ENCODE measurements around the gene JARID2. TPM values are rescaled to one million over a fixed set of nuclear protein-coding genes. Genes with fewer than 3 reads are reported as not detected.

The JARID2 gene
- total RNA-seq, 2 experiments from 2014 or later = 19.0 to 19.5 TPM

DNA sequence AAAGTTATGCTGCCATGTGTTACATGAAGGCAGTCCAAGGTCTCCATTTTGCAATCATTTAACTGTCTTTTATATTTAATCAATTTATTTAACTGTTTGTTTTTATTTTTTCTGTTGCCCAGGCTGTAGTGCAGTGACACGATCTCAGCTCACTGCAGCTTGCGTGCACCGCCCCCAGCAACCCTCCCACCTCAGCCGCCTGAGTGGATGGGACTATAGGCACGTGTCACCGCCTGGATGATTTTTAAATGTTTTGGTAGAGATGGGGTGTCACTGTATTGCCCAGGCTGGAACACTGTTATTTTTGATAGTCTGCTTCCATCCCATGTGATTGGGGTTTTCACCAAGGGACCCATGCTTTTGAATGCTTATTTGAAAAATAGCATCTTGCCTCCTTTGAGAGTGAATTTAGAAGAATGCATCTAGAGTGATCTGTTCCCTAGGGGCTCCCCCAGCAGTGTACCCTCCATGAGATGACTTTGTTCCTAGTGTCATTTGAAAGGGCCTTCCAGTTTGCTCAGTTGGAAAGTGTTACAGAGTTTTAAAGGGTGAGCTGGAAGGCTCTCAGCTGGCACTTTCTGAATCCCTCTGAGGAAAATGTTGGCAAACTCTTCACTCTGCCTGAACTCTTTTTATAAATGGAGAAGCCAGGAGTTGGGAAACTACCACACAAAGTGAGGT is 143.4 kb downstream of the JARID2 start:
- Histone ChIP-seq H3K4me3 (ENCODE audit: low read depth, low read length, poor library complexity, severe bottlenecking) (no peak overlapping the region), H3K36me3 (ENCODE audit: insufficient read depth, low read length) (no peaks in the 10 kb centered on the region), H4K20me1 (ENCODE audit: insufficient read depth, low read length) (peaks cover 8% of the 10 kb centered on the region), H3K27ac (ENCODE audit: low read depth, low read length, poor library complexity, severe bottlenecking) (no peak overlapping the region), H3K4me2 (ENCODE audit: low read length) (peak overlapping the region; percentile 19; the same call in 1 of the 2 replicates), H3K9me3 (ENCODE audit: low read length) (peaks cover 5% of the 10 kb centered on the region; the same call in 1 of the 2 replicates), H2AFZ (ENCODE audit: low read length) (no peak overlapping the region), H3K4me1 (ENCODE audit: insufficient read depth, low read length, poor library complexity, severe bottlenecking) (peaks cover 23% of the 10 kb centered on the region), H3K9me2 (ENCODE audit: insufficient read depth, low read length) (no peaks in the 10 kb centered on the region), H3K79me2 (ENCODE audit: insufficient read depth, low read depth, low read length) (no peaks in the 10 kb centered on the region)
- TF ChIP-seq EZH2phosphoT487 (IDR thresholded peaks at IDR 0.05; ENCODE audit: borderline replicate concordance, low read depth, low read length) = no peak
- TF ChIP-seq, protein P1, sequence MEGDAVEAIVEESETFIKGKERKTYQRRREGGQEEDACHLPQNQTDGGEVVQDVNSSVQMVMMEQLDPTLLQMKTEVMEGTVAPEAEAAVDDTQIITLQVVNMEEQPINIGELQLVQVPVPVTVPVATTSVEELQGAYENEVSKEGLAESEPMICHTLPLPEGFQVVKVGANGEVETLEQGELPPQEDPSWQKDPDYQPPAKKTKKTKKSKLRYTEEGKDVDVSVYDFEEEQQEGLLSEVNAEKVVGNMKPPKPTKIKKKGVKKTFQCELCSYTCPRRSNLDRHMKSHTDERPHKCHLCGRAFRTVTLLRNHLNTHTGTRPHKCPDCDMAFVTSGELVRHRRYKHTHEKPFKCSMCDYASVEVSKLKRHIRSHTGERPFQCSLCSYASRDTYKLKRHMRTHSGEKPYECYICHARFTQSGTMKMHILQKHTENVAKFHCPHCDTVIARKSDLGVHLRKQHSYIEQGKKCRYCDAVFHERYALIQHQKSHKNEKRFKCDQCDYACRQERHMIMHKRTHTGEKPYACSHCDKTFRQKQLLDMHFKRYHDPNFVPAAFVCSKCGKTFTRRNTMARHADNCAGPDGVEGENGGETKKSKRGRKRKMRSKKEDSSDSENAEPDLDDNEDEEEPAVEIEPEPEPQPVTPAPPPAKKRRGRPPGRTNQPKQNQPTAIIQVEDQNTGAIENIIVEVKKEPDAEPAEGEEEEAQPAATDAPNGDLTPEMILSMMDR (conservative IDR thresholded peaks at IDR 0.05; ENCODE audit: low read length) = no peak
- CTCF ChIA-PET (ENCODE audit: unreplicated experiment) = no interaction called here
- POLR2A ChIA-PET = interaction anchor here (0.9 to 1.4 kb wide), 7 partner anchors 10 to 142 kb away, joined by 3 to 5 read pairs (median 4); no protein-coding TSS in a partner anchor
- intact Hi-C loops (cut with micrococcal nuclease; ENCODE audit: unreplicated experiment) = no loop called here
- DNase-seq (ENCODE audit: low spot score) = no peak
- BruUV-seq (replicated peaks) = no TSS peak

DNA sequence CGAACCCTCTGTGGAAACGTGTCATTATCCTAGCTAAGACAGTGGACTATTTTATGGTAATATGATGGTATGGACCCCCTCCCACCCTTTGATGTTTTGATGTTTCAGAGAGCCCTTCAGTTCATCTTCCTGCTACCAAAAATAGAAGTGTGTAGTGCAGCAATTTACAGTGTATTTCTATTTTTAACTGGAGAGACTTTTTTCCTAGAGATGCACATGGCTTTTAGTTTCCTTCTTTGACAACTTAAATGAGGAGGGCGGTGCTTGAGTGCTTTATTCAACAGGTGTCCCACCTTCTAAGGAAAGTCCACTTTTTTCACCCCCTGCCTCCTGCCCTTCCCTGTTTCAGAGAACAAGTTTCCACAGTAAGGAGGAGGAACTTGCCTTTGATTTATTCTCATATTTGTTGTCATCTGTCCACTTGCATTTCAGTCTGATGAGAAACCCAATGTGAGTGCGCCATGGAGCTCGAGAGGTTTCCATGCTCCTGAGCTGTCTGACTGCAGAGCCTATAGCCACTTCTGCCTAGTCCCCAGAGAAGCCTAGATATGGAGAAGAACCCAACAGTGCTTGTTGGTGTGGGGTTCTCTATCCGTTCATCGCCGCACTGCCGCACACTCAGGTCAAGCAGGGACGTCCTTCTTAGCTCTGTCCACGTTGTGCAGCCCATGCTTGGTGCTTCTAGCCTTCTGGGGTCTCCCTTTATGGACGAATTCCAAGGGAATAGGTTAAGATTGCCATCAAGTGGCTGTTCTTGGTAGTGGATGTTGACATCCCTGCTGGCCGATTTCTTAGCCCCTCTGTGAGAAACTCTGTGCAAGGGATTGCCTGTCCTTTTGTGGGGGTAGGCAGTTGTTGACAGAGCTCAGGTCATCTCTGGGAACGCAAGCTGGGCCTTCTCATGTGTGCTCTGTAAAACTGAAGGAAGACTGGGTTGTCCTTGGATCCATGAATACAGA is 144.2 kb downstream of the JARID2 start:
- BruUV-seq (replicated peaks) = no TSS peak
- peaks cover 8% of the 10 kb centered on the region for H4K20me1 ChIP-seq (ENCODE audit: insufficient read depth, low read length)
- TF ChIP-seq, protein P1 (conservative IDR thresholded peaks at IDR 0.05; ENCODE audit: low read length) = peak; percentile 86
- no peak for TF ChIP-seq EZH2phosphoT487 (IDR thresholded peaks at IDR 0.05; ENCODE audit: borderline replicate concordance, low read depth, low read length)
- peaks cover 5% of the 10 kb centered on the region; the same call in 1 of the 2 replicates for H3K9me3 ChIP-seq (ENCODE audit: low read length)
- no peak overlapping the region for H3K4me3 ChIP-seq (ENCODE audit: low read depth, low read length, poor library complexity, severe bottlenecking)
- H3K79me2 ChIP-seq (ENCODE audit: insufficient read depth, low read depth, low read length) = no peaks in the 10 kb centered on the region
- no peak overlapping the region for H2AFZ ChIP-seq (ENCODE audit: low read length)
- H3K4me2 ChIP-seq (ENCODE audit: low read length) = peak overlapping the region; percentile 19; the same call in 1 of the 2 replicates
- H3K27ac ChIP-seq (ENCODE audit: low read depth, low read length, poor library complexity, severe bottlenecking) = no peak overlapping the region
- intact Hi-C loops (cut with micrococcal nuclease; ENCODE audit: unreplicated experiment) = loop anchor here (1.0 to 2.0 kb wide), 3 partner anchors 63 to 145 kb away; no protein-coding TSS in a partner anchor
- CTCF ChIA-PET (ENCODE audit: unreplicated experiment) = interaction anchor here (0.5 kb wide), 1 partner anchor 63 kb away, joined by 4 read pairs; no protein-coding TSS in a partner anchor
- no peaks in the 10 kb centered on the region for H3K9me2 ChIP-seq (ENCODE audit: insufficient read depth, low read length)
- H3K36me3 ChIP-seq (ENCODE audit: insufficient read depth, low read length) = no peaks in the 10 kb centered on the region
- H3K4me1 ChIP-seq (ENCODE audit: insufficient read depth, low read length, poor library complexity, severe bottlenecking) = peaks cover 16% of the 10 kb centered on the region
- peak; percentile 69 for DNase-seq (ENCODE audit: low spot score)
- POLR2A ChIA-PET = interaction anchor here (0.6 to 1.4 kb wide), 2 partner anchors 11 to 893 kb away, joined by 4 to 5 read pairs; no protein-coding TSS in a partner anchor
